Activated CD4-positive, alpha-beta T cell treated with anti-CD3 and anti-CD28 coated beads, Interleukin-2, amount 50 U/mL, for 24 hours (primary cell): Measurements from ENCODE around the gene KAT2B.

Experiments used
- DNase-seq, 2 donors: peaks; one replicate each; pipeline ENCODE4 v3.0.0-alpha.2; 2020; ENCODE audit warnings: low read depth in 1 of 2, low spot score in 1 of 2

Gene KAT2B

GRCh38 chr3:20095470-20095869, 55.2 kb downstream of the KAT2B start:
- no peak for DNase-seq

- DNase-seq: no peak
These were observed 56.0 kb downstream of the KAT2B start for GRCh38 chr3:20096135-20096685.

- no peak for DNase-seq
These were observed 56.8 kb downstream of the KAT2B start for GRCh38 chr3:20097015-20097414.

- DNase-seq: no peak
These were observed 58.8 kb downstream of the KAT2B start for GRCh38 chr3:20099060-20099459.

- DNase-seq: no peak
These were observed 59.9 kb downstream of the KAT2B start for GRCh38 chr3:20100151-20100550.

GRCh38 chr3:20101041-20101440, 60.8 kb downstream of the KAT2B start:
- no peak for DNase-seq

- DNase-seq: no peak
These were observed 63.5 kb downstream of the KAT2B start for GRCh38 chr3:20103731-20104130.

GRCh38 chr3:20104167-20104661, 64.0 kb downstream of the KAT2B start:
- DNase-seq: peak; percentile 15 to 30

GRCh38 chr3:20105513-20106280, 65.5 kb downstream of the KAT2B start:
- no peak for DNase-seq

GRCh38 chr3:20107722-20108121, 67.5 kb downstream of the KAT2B start:
- DNase-seq: no peak

GRCh38 chr3:20108869-20109268, 68.6 kb downstream of the KAT2B start:
- DNase-seq: no peak

GRCh38 chr3:20110826-20111225, 70.6 kb downstream of the KAT2B start:
- DNase-seq: no peak

GRCh38 chr3:20111836-20112235, 71.6 kb downstream of the KAT2B start:
- DNase-seq: no peak

GRCh38 chr3:20121088-20121487, 80.8 kb downstream of the KAT2B start:
- no peak for DNase-seq

- no peak for DNase-seq
These were observed 82.9 kb downstream of the KAT2B start for GRCh38 chr3:20123131-20123652.

GRCh38 chr3:20125289-20125688, 85.0 kb downstream of the KAT2B start:
- no peak for DNase-seq

- no peak for DNase-seq
These were observed 85.7 kb downstream of the KAT2B start for GRCh38 chr3:20125897-20126296.

- no peak for DNase-seq
These were observed 88.1 kb downstream of the KAT2B start for GRCh38 chr3:20128358-20128757.

GRCh38 chr3:20130106-20130505, 89.9 kb downstream of the KAT2B start:
- DNase-seq: no peak

- no peak for DNase-seq
These were observed 96.0 kb downstream of the KAT2B start for GRCh38 chr3:20136231-20136630.

- no peak for DNase-seq
These were observed 97.4 kb downstream of the KAT2B start for GRCh38 chr3:20137647-20138046.

- no peak for DNase-seq
These were observed 100.6 kb downstream of the KAT2B start for GRCh38 chr3:20140881-20141280.

- no peak for DNase-seq
These were observed 101.1 kb downstream of the KAT2B start for GRCh38 chr3:20141316-20141715.
